HepG2 (cell line): ENCODE data around the gene PDK2. TPM values are rescaled to one million over a fixed set of nuclear protein-coding genes. Genes with fewer than 3 reads are reported as not detected.

Source experiments
- GFI1 ChIP-seq: sonication (generic); formaldehyde crosslinking; IDR thresholded peaks from 2 replicates; pipeline ENCODE4 v1.5.0; 2020; ENCODE audit warnings: missing genetic modification reagents, mild to moderate bottlenecking, borderline replicate concordance
- HCFC1 ChIP-seq: fragments of 150-350 bp; IDR thresholded peaks from 2 replicates; pipeline ENCODE4 v1.6.1; 2014; ENCODE audit warnings: low read depth, low read length
- JARID2 ChIP-seq: sonication (generic); formaldehyde crosslinking; IDR thresholded peaks from 2 replicates; pipeline ENCODE4 v1.8.1; 2023; ENCODE audit warnings: missing genetic modification reagents, inconsistent platforms; ENCODE audit not compliant: insufficient replicate concordance
- RFX3 ChIP-seq: IDR thresholded peaks from 2 replicates; pipeline ENCODE4 v1.6.1; 2016; ENCODE audit warnings: missing biosample characterization, missing genetic modification reagents
- RFX5 ChIP-seq: IDR thresholded peaks from 2 replicates; pipeline ENCODE4 v1.6.1; 2011; ENCODE audit warnings: low read depth, low read length, improper control_type of control experiment
- TCF7L2 ChIP-seq: IDR thresholded peaks from 2 replicates; pipeline ENCODE4 v1.6.1; 2011; ENCODE audit warnings: mild to moderate bottlenecking, low read depth, low read length, moderate library complexity
- TP53 ChIP-seq: sonication (generic); formaldehyde crosslinking; conservative IDR thresholded peaks from 2 replicates; pipeline ENCODE4 v1.4.0; 2020; ENCODE audit warnings: missing genetic modification reagents
- ZBTB3 ChIP-seq: sonication (generic); formaldehyde crosslinking; IDR thresholded peaks from 2 replicates; pipeline ENCODE4 v1.4.0; 2020; ENCODE audit warnings: low read depth, mild to moderate bottlenecking, moderate library complexity, missing genetic modification reagents, borderline replicate concordance
- polyA plus RNA-seq, 8 experiments: library from polyadenylated mRNA; depleted of rRNA in 3 of 8; stranded (reverse) in 7 of 8; unstranded in 1 of 8; fragments of >200 nt; fragmentation: Illumina TruSeq in 4 of 8; extraction: Trizol in 4 of 8; gene quantifications; 2 replicates each; pipeline versions ENCODE4 v1.2.1 to v1.2.3, GENCODE V29; 2011 to 2016; ENCODE audit warnings: low read depth in 4 of 8, missing spikeins in 1 of 8, mixed read lengths in 1 of 8; ENCODE audit not compliant: insufficient read depth in 1 of 8
- total RNA-seq, 5 experiments: library from RNA; depleted of rRNA; stranded (reverse); fragments of >200 nt; fragmentation: Illumina TruSeq; extraction: Trizol; gene quantifications; 2 replicates each; pipeline ENCODE4 v1.2.3, GENCODE V29; 2016; ENCODE audit warnings: low read depth in 1 of 5
- TF ChIP-seq, protein P1 (sequence below), 2 experiments: sonication (generic) in 1 of 2; formaldehyde crosslinking in 1 of 2; IDR thresholded peaks; 2 replicates each; pipeline versions ENCODE4 v1.4.0 to v1.6.1; 2018 to 2020; ENCODE audit warnings: missing genetic modification reagents in 2 of 2, borderline replicate concordance in 1 of 2, low read depth in 1 of 2, mild to moderate bottlenecking in 1 of 2, missing biosample characterization in 1 of 2
- TF ChIP-seq, protein P2 (sequence below): sonication (generic); formaldehyde crosslinking; IDR thresholded peaks from 2 replicates; pipeline ENCODE4 v1.5.0; 2020; ENCODE audit warnings: mild to moderate bottlenecking, low read depth, missing genetic modification reagents, borderline replicate concordance
- TF ChIP-seq, protein P3 (sequence below): sonication (generic); formaldehyde crosslinking; IDR thresholded peaks from 2 replicates; pipeline ENCODE4 v1.8.0; 2023; ENCODE audit warnings: mild to moderate bottlenecking, missing genetic modification reagents
- TF ChIP-seq, protein P4 (sequence below): IDR thresholded peaks from 2 replicates; pipeline ENCODE4 v1.6.1; 2016; ENCODE audit warnings: low read depth, missing genetic modification reagents, missing compliant biosample characterization
- TF ChIP-seq, protein P5 (sequence below): sonication (generic); formaldehyde crosslinking; IDR thresholded peaks from 2 replicates; pipeline ENCODE4 v1.4.0; 2020; ENCODE audit warnings: missing genetic modification reagents, borderline replicate concordance
- TF ChIP-seq, protein P6 (sequence below): sonication (generic); formaldehyde crosslinking; IDR thresholded peaks from 2 replicates; pipeline ENCODE4 v1.5.0; 2020; ENCODE audit warnings: missing genetic modification reagents

Gene PDK2
- total and polyA plus RNA-seq, 2 of the 13 experiments (the other 11 are each of a cell fraction or from before 2014, with no cell fraction given), result 18.5 to 59.7 TPM

DNA sequence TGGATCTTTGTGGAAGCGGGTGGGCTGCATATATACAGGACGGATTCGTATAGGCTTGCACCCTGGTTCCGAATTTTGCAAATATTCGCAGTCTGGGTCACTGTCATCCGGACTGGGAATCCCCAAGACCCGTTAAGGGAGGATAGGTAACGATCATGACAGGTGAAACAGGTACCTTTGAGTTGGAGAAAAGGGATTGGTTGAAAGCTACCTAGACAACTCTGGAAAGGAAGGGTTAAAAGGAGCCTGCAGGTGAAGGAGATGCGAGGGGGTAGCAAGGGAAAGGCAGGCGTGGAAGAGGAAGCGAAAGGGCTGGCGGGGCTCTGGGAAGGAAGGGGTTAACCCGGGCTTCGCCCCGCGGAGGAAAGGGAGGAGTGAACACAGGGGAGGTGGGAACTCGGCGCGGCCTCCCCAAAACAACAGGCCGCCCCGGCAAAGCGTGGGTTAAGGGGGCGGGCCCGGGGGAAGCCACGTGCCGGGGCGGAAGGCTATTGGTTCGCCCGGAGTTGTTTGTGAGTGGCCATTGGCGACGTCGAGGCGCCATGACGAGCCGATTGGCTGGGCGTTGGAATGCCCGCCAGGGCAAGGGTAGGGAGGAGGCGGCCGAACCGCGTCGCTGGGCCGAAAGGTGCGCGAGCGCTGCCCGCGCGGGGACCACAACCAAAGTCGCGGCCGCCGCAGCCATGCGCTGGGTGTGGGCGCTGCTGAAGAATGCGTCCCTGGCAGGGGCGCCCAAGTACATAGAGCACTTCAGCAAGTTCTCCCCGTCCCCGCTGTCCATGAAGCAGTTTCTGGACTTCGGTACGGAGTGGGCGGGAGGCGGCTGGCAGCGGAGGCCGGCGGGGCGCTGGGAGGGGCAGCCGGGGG lies at the start of gene PDK2 (continued):
- TF ChIP-seq, protein P1, sequence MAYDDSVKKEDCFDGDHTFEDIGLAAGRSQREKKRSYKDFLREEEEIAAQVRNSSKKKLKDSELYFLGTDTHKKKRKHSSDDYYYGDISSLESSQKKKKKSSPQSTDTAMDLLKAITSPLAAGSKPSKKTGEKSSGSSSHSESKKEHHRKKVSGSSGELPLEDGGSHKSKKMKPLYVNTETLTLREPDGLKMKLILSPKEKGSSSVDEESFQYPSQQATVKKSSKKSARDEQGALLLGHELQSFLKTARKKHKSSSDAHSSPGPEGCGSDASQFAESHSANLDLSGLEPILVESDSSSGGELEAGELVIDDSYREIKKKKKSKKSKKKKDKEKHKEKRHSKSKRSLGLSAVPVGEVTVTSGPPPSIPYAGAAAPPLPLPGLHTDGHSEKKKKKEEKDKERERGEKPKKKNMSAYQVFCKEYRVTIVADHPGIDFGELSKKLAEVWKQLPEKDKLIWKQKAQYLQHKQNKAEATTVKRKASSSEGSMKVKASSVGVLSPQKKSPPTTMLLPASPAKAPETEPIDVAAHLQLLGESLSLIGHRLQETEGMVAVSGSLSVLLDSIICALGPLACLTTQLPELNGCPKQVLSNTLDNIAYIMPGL (CRISPR knock-in tag; IDR thresholded peaks at IDR 0.05; ENCODE audit: borderline replicate concordance in 1 of 2, low read depth in 1 of 2), result peak; percentile 70 to 87; a peak in 3 of 4 replicates
- TF ChIP-seq, protein P2, sequence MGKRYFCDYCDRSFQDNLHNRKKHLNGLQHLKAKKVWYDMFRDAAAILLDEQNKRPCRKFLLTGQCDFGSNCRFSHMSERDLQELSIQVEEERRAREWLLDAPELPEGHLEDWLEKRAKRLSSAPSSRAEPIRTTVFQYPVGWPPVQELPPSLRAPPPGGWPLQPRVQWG, result no peak
- TF ChIP-seq RFX3 (0 out of 2 replicates have a peak, but pooled peaks have one; percentile 7), TCF7L2 (no peak), TP53 (CRISPR knock-in tag) (0 out of 2 replicates have a peak, but pooled peaks have one; percentile 63), GFI1 (CRISPR knock-in tag) (0 out of 2 replicates have a peak, but pooled peaks have one; percentile 31), ZBTB3 (CRISPR knock-in tag) (peak; percentile 39; the same call in 1 of the 2 replicates), JARID2 (peak; percentile 66), HCFC1 (no peak), RFX5 (peak; percentile 69)
- TF ChIP-seq, protein P3, sequence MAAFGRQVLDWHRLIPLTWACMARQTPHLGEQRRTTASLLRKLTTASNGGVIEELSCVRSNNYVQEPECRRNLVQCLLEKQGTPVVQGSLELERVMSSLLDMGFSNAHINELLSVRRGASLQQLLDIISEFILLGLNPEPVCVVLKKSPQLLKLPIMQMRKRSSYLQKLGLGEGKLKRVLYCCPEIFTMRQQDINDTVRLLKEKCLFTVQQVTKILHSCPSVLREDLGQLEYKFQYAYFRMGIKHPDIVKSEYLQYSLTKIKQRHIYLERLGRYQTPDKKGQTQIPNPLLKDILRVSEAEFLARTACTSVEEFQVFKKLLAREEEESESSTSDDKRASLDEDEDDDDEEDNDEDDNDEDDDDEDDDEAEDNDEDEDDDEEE, result no peak
- TF ChIP-seq, protein P4, sequence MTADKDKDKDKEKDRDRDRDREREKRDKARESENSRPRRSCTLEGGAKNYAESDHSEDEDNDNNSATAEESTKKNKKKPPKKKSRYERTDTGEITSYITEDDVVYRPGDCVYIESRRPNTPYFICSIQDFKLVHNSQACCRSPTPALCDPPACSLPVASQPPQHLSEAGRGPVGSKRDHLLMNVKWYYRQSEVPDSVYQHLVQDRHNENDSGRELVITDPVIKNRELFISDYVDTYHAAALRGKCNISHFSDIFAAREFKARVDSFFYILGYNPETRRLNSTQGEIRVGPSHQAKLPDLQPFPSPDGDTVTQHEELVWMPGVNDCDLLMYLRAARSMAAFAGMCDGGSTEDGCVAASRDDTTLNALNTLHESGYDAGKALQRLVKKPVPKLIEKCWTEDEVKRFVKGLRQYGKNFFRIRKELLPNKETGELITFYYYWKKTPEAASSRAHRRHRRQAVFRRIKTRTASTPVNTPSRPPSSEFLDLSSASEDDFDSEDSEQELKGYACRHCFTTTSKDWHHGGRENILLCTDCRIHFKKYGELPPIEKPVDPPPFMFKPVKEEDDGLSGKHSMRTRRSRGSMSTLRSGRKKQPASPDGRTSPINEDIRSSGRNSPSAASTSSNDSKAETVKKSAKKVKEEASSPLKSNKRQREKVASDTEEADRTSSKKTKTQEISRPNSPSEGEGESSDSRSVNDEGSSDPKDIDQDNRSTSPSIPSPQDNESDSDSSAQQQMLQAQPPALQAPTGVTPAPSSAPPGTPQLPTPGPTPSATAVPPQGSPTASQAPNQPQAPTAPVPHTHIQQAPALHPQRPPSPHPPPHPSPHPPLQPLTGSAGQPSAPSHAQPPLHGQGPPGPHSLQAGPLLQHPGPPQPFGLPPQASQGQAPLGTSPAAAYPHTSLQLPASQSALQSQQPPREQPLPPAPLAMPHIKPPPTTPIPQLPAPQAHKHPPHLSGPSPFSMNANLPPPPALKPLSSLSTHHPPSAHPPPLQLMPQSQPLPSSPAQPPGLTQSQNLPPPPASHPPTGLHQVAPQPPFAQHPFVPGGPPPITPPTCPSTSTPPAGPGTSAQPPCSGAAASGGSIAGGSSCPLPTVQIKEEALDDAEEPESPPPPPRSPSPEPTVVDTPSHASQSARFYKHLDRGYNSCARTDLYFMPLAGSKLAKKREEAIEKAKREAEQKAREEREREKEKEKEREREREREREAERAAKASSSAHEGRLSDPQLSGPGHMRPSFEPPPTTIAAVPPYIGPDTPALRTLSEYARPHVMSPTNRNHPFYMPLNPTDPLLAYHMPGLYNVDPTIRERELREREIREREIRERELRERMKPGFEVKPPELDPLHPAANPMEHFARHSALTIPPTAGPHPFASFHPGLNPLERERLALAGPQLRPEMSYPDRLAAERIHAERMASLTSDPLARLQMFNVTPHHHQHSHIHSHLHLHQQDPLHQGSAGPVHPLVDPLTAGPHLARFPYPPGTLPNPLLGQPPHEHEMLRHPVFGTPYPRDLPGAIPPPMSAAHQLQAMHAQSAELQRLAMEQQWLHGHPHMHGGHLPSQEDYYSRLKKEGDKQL (CRISPR knock-in tag), result peak; percentile 52; the same call in 1 of the 2 replicates
- TF ChIP-seq, protein P5, sequence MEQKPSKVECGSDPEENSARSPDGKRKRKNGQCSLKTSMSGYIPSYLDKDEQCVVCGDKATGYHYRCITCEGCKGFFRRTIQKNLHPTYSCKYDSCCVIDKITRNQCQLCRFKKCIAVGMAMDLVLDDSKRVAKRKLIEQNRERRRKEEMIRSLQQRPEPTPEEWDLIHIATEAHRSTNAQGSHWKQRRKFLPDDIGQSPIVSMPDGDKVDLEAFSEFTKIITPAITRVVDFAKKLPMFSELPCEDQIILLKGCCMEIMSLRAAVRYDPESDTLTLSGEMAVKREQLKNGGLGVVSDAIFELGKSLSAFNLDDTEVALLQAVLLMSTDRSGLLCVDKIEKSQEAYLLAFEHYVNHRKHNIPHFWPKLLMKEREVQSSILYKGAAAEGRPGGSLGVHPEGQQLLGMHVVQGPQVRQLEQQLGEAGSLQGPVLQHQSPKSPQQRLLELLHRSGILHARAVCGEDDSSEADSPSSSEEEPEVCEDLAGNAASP (CRISPR knock-in tag), result peak; percentile 59
- TF ChIP-seq, protein P6, sequence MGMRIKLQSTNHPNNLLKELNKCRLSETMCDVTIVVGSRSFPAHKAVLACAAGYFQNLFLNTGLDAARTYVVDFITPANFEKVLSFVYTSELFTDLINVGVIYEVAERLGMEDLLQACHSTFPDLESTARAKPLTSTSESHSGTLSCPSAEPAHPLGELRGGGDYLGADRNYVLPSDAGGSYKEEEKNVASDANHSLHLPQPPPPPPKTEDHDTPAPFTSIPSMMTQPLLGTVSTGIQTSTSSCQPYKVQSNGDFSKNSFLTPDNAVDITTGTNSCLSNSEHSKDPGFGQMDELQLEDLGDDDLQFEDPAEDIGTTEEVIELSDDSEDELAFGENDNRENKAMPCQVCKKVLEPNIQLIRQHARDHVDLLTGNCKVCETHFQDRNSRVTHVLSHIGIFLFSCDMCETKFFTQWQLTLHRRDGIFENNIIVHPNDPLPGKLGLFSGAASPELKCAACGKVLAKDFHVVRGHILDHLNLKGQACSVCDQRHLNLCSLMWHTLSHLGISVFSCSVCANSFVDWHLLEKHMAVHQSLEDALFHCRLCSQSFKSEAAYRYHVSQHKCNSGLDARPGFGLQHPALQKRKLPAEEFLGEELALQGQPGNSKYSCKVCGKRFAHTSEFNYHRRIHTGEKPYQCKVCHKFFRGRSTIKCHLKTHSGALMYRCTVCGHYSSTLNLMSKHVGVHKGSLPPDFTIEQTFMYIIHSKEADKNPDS (CRISPR knock-in tag), result peak; percentile 90
